Cardiac fibroblast (primary cell): ENCODE measurements around the gene TCHH.
"Not testable (repeated sequence)": the region's sequence is repeated elsewhere in the genome, so short reads cannot be mapped to it uniquely, and the experiment has no call there.

ENCODE experiments used
- DNase-seq, 2 donors: peaks; one replicate each; pipeline versions ENCODE4 v3.0.0 to v3.0.0-alpha.2; 2010; ENCODE audit warnings: low read depth in 2 of 2
- H3K4me3 ChIP-seq, 2 donors: replicated peaks in 1 of 2; 1 replicate in 1 of 2; 2 replicates in 1 of 2; pipeline ENCODE4 v1.5.1; 2011; ENCODE audit warnings: low read depth in 2 of 2, low read length in 2 of 2, mild to moderate bottlenecking in 2 of 2, moderate library complexity in 1 of 2
- CTCF ChIP-seq: IDR thresholded peaks from one replicate; pipeline ENCODE4 v1.5.1; 2011; ENCODE audit warnings: low read depth, mild to moderate bottlenecking, low read length, inconsistent platforms

TCHH gene

GRCh38 chr1:152086760-152087159 is 28.5 kb downstream of the TCHH start:
- no peak for TF ChIP-seq CTCF
- H3K4me3 ChIP-seq = no peak overlapping the region
- no peak for DNase-seq

- no peak overlapping the region for H3K4me3 ChIP-seq
- no peak for TF ChIP-seq CTCF
- no peak for DNase-seq
These were observed 30.4 kb downstream of the TCHH start for GRCh38 chr1:152084853-152085252.

GRCh38 chr1:152081026-152081425 is 34.2 kb downstream of the TCHH start:
- H3K4me3 ChIP-seq = not testable (repeated sequence)

GRCh38 chr1:152080494-152080893 is 34.8 kb downstream of the TCHH start:
- not testable (repeated sequence) for DNase-seq, H3K4me3 ChIP-seq

More at GRCh38 chr1:152081026-152081425, 34.2 kb downstream of the TCHH start:
- not testable (repeated sequence) for DNase-seq

- no peak for TF ChIP-seq CTCF
- DNase-seq = no peak
- H3K4me3 ChIP-seq = no peak overlapping the region
These were observed 36.3 kb downstream of the TCHH start for GRCh38 chr1:152078831-152079441.

- TF ChIP-seq CTCF = no peak
- no peak for DNase-seq
- no peak overlapping the region for H3K4me3 ChIP-seq
These were observed 42.9 kb downstream of the TCHH start for GRCh38 chr1:152072311-152072710.

GRCh38 chr1:152071123-152071522 is 44.1 kb downstream of the TCHH start:
- H3K4me3 ChIP-seq = no peak overlapping the region
- TF ChIP-seq CTCF = no peak
- no peak for DNase-seq

GRCh38 chr1:152067929-152068328 is 47.3 kb downstream of the TCHH start:
- no peak for TF ChIP-seq CTCF
- no peak for DNase-seq
- H3K4me3 ChIP-seq = no peak overlapping the region
